Measurements from ENCODE around the gene RXFP2. TPM values are rescaled to one million over a fixed set of nuclear protein-coding genes. Genes with fewer than 3 reads are reported as not detected.

RXFP2 gene, protein sequence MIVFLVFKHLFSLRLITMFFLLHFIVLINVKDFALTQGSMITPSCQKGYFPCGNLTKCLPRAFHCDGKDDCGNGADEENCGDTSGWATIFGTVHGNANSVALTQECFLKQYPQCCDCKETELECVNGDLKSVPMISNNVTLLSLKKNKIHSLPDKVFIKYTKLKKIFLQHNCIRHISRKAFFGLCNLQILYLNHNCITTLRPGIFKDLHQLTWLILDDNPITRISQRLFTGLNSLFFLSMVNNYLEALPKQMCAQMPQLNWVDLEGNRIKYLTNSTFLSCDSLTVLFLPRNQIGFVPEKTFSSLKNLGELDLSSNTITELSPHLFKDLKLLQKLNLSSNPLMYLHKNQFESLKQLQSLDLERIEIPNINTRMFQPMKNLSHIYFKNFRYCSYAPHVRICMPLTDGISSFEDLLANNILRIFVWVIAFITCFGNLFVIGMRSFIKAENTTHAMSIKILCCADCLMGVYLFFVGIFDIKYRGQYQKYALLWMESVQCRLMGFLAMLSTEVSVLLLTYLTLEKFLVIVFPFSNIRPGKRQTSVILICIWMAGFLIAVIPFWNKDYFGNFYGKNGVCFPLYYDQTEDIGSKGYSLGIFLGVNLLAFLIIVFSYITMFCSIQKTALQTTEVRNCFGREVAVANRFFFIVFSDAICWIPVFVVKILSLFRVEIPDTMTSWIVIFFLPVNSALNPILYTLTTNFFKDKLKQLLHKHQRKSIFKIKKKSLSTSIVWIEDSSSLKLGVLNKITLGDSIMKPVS
- not detected for total RNA-seq

DNA sequence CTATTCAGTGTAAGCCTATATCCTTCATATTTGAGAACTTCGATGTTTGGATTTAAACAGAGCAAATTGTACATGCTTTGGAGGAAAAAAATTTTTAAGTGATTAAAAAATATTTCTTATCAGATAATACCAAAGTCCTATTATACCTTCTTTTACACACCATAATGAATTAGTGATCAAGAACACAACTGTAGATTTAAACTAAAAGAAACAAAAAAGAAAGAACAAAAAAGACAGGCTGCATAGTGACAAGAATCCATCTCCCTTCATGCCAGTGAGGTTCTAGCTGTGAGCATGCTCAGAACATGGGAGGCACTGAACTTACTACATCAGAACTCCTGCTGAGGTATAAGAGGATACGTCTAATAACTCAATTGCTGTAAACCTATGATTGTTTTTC is at the start of gene RXFP2:
RXFP2 (plus strand) TSS at position 301 of the 400 bp plus-strand sequence; CDS start at position 388, 87 bp downstream.
- H3K27ac ChIP-seq = no peak within 1 kb of the TSS
- DNase-seq (no peak), ATAC-seq (no peak)
- intact Hi-C loops (cut with DNase I) = no loop called here
- H3K4me3 ChIP-seq = no peak within 1 kb of the TSS
- peaks cover 0 to 3% of the 10 kb centered on the region in 2 donors for H3K27me3 ChIP-seq
- WGBS, 2 donors = 63 to 72% methylated on average over 2 of the region's 2 CpGs
- no peaks in the 10 kb centered on the region for H3K9me3 ChIP-seq
- TF ChIP-seq, protein P1, sequence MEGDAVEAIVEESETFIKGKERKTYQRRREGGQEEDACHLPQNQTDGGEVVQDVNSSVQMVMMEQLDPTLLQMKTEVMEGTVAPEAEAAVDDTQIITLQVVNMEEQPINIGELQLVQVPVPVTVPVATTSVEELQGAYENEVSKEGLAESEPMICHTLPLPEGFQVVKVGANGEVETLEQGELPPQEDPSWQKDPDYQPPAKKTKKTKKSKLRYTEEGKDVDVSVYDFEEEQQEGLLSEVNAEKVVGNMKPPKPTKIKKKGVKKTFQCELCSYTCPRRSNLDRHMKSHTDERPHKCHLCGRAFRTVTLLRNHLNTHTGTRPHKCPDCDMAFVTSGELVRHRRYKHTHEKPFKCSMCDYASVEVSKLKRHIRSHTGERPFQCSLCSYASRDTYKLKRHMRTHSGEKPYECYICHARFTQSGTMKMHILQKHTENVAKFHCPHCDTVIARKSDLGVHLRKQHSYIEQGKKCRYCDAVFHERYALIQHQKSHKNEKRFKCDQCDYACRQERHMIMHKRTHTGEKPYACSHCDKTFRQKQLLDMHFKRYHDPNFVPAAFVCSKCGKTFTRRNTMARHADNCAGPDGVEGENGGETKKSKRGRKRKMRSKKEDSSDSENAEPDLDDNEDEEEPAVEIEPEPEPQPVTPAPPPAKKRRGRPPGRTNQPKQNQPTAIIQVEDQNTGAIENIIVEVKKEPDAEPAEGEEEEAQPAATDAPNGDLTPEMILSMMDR (IDR thresholded peaks at IDR 0.05) = no peak
- TF ChIP-seq POLR2A (IDR thresholded peaks at IDR 0.05) = no peak
- no peaks in the 10 kb centered on the region for H3K4me1 ChIP-seq
- H3K36me3 ChIP-seq (replicated peaks in 1 of 2; ENCODE audit: insufficient read depth in 1 of 2, low read depth in 2 of 2) = no peaks in the 10 kb centered on the region

DNA sequence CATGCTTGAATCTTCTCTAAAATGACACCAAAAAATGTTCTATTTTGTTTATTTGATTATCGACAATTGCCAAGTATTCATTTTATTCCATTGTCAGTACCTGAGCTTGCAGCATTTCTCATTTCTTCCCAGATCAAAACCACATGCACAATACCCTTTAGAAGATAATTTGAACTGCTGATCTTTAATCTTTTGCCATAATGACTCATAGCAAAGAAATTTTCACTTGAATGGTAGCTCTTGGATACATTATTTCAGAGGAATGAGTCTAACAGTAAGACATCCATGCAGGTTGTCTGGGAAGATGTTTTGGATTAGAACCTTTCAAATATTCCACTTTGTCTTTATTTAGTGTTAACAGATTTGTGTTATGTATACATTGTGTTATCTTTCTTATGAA is 42.0 kb upstream of the RXFP2 start:
- DNase-seq (no peak), ATAC-seq (no peak)
- no peak overlapping the region for H3K4me3 ChIP-seq
- TF ChIP-seq, protein P1 (IDR thresholded peaks at IDR 0.05) = no peak
- no peak for TF ChIP-seq POLR2A (IDR thresholded peaks at IDR 0.05)
- H3K27me3 ChIP-seq = no peaks in the 10 kb centered on the region
- WGBS, 2 donors = 0% methylated on average over 1 of the region's 1 CpG
- H3K9me3 ChIP-seq = peaks cover 0 to 7% (median 0%) of the 10 kb centered on the region in 3 donors
- H3K27ac ChIP-seq = no peak overlapping the region
- H3K4me1 ChIP-seq = no peaks in the 10 kb centered on the region
- H3K36me3 ChIP-seq (replicated peaks in 1 of 2; ENCODE audit: insufficient read depth in 1 of 2, low read depth in 2 of 2) = no peaks in the 10 kb centered on the region
- intact Hi-C loops (cut with DNase I) = no loop called here

DNA sequence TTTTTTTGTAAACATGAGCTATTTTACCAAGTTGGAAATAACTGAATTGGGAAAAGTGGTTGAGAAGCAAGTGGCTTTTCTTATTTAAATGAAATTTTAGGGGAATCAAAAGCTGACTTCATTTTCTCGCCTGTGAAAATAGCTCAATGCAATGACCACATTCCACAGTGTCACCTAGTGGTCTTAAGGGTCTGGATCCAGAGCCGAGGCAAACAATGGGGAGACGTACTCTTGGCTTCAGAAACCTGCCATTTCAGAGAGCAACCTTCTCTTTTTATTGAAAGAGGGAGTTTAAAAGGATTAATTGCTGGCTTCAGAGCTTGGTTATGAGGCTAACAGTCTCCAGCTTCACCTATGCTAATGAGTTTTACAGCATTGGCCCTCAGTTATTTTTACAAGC is 39.7 kb upstream of the RXFP2 start:
- no peaks in the 10 kb centered on the region for H3K4me1 ChIP-seq
- WGBS, 2 donors = 25 to 26% methylated on average over 3 of the region's 3 CpGs
- no peaks in the 10 kb centered on the region for H3K36me3 ChIP-seq (replicated peaks in 1 of 2; ENCODE audit: insufficient read depth in 1 of 2, low read depth in 2 of 2)
- no peak for DNase-seq
- H3K27ac ChIP-seq = no peak overlapping the region
- H3K4me3 ChIP-seq = no peak overlapping the region
- TF ChIP-seq, protein P1 (IDR thresholded peaks at IDR 0.05) = no peak
- TF ChIP-seq POLR2A (IDR thresholded peaks at IDR 0.05) = no peak
- ATAC-seq = no peak
- intact Hi-C loops (cut with DNase I) = no loop called here
- peaks cover 0 to 6% (median 0%) of the 10 kb centered on the region in 3 donors for H3K9me3 ChIP-seq
- H3K27me3 ChIP-seq = no peaks in the 10 kb centered on the region

DNA sequence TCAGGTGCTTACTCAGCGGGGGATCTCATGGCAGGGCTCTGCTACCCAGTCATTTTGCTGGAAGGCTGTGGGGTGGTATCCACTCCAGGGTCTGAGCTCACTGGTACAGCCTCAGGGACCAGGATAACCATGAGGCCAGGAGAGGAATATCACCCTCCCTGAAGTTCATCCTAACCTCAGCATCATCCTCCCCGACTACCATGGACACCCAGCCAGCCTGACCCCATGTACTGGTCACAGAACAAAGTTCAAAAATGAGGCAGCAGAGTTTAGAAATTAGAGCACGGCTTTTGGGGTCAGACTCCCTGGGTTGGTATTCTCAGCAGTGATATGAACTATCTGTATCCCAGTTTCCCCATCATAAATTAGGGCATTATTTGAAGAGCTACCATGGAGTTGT is 35.5 kb upstream of the RXFP2 start:
- H3K36me3 ChIP-seq (replicated peaks in 1 of 2; ENCODE audit: insufficient read depth in 1 of 2, low read depth in 2 of 2) = no peaks in the 10 kb centered on the region
- DNase-seq = no peak
- no peak overlapping the region for H3K4me3 ChIP-seq
- TF ChIP-seq POLR2A (IDR thresholded peaks at IDR 0.05) = no peak
- TF ChIP-seq, protein P1 (IDR thresholded peaks at IDR 0.05) = no peak
- H3K27ac ChIP-seq = no peak overlapping the region
- 85 to 90% methylated on average over 3 of the region's 3 CpGs for WGBS, 2 donors
- intact Hi-C loops (cut with DNase I) = no loop called here
- ATAC-seq = no peak
- H3K9me3 ChIP-seq = no peaks in the 10 kb centered on the region
- H3K4me1 ChIP-seq = no peaks in the 10 kb centered on the region
- no peaks in the 10 kb centered on the region for H3K27me3 ChIP-seq
